Dedifferentiated amniotic fluid mesenchymal stem cell (primary cell): Measurements from ENCODE around the gene SLC39A2.
"Not testable (repeated sequence)": the region's sequence is repeated elsewhere in the genome, so short reads cannot be mapped to it uniquely, and the experiment has no call there.

ENCODE experiments used
- DNase-seq: peaks from one replicate; pipeline ENCODE4 v3.0.0-alpha.2; 2016; ENCODE audit errors: extremely low spot score

SLC39A2 gene

DNA sequence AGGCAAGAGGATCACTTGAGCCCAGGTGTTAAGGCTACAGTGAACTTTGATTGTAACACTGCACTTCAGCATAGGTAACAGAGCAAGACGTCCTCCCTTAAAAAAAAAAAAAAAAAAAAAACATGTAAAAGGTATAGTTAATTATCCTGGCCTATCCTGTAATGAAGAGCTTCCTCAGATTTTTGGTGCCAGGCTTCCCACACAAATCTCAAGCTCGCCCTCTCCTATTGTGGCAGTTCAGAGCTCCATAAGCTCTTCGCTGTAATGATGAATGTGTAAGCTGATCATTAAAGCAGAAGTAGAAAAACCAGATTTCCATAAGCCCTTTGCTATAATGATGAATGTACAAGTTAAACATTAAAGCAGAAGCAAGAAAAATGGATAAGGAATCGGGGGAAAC is 2.0 kb upstream of the SLC39A2 start:
- DNase-seq = no peak

GRCh38 chr14:20997564-20997963 is 1.5 kb upstream of the SLC39A2 start:
- no peak for DNase-seq

DNA sequence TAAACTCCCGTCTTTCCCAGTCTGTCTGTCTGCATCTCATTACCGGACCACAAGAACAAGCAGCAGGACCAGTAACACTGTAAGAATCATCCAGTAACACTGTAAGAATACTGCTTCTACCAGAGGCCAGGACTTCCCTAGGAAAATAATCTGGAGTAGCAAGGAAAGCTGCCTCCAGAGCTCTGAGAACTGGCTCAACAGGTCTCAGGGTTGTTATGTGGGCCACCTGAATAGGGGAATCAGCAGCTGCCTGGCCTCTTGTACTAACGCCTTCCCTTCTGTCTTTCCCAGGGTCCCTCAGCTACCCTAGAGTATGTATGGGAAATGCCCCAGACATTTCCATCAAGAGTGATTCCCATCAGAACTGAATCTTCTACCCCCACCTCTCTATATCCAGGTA is 954 bp upstream of the SLC39A2 start:
- DNase-seq = no peak

GRCh38 chr14:20999591-20999990 is 498 bp downstream of the SLC39A2 start:
- DNase-seq = no peak

- DNase-seq = no peak
Observed at GRCh38 chr14:21001218-21001617, 2.1 kb downstream of the SLC39A2 start.

DNA sequence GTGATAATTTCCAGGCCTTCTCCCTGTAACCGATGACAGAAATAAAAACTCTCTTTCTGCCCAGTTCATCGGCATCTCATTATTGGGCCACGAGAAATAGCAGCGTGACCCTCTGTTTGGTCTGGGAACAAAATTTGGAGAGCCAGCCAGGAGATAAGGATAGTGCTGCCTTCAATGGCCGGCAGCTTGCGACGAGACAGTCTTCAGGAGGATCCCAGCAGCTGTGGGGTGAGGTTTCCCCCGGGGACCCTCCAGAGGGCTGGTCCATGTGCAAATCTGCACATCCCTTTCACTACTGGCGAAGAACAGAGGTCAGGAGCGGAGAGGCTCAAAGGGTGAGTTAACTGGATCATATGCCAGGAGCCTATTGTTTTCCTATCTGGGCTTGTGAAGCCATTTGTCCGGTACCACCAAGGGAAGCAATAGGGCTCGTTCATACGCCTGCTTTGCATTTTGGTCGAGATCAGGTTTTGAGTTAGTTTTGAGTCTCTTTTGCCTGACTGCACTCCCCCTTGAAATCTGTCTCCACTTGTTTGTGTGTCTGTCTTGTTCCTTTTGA is 4.8 kb downstream of the SLC39A2 start:
- no peak for DNase-seq

DNA sequence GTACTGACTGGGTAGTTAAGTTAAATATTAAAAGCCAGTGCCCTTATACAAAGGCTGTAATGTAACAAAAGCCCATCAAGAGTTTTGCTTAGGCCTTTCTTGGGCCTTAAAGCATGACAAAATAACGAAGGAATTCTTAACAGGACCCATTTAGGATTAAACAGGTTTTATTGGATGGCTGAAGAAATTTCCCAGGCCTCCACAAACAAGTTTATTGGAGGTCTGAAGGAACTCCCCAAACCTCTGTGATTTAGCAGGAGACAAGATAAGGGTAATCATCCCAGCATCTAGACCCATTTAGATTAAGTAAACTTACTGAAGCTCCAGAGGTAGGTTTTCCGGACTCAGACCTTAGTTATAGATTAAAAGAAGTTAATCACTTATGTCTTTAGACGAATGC is 10.6 kb downstream of the SLC39A2 start:
- not testable (repeated sequence) for DNase-seq

DNA sequence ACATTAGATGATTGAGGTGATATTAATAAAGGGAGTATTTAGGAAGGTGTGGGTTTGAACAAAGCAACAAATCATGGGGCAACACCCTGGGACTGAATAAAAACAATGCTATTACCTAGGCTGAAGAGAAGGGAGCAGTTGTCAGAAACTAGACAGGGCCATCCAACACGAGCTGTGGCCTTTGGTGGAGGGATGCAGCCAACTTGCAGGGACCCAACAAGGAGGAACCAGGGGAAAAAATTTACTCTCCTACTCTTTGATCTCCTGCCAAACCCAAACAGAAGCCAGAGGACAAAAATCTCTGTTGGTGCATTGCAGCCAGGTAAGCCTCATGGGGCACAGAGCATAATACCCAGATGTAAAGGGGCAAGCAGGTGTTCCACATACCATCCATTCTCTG is 12.0 kb downstream of the SLC39A2 start:
- DNase-seq = no peak

- peak; percentile 82 for DNase-seq
Observed at GRCh38 chr14:21014761-21015190, 15.7 kb downstream of the SLC39A2 start.

DNA sequence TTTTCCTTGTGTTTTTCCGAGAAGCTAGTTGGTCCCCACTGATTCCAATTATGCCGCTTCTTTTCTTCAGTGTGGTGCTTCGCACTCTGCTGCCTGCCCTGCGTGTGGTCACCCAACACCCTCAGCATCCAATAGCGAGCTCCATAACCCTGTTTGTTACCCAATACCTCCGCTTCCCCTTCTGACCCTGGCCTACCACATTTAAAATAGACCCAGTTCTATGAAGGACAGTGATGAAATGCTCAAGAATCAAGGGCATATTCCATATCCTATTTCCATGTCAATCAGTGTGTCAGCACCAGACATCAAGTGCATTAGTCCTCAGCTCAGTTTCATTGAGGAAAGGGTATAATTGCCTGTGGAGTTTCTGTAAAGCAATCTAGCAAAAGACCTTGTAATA is 16.2 kb downstream of the SLC39A2 start:
- no peak for DNase-seq

DNA sequence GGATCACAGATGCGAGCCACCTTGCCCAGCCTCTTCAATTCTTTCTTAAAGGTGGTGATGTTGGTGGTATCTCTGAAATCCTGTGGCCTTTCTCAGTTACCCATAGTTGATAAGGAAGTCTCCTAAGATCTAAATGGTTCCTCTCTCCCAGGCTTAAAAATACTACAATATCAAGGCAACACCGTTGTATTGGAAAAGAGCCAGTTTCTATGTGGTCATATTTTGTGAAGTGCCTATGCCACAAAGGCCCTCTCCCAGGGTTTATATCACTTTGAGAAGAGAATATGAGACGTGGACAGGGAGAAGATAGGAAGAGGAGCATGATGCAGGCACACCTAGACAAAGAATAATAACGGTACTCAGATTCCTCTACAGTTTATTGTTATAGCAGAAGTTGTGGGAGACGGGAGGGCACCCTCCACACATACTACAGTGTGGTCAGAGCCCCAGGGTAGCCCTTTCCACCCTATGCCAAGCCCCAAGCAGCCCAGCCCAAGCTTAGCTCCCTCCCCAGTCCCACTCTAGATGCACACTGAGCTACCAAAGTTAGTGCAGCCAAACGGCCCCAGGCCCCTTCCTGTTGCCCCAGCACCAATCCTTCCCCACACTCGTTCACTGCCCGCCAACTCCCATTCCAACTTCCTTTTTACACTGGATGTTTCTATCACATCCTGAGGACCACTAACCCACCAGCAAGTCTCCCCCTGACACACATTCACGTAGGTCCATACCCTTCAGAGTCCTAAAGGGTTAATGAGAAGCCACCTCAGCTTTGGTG is 17.5 kb downstream of the SLC39A2 start:
- no peak for DNase-seq

DNA sequence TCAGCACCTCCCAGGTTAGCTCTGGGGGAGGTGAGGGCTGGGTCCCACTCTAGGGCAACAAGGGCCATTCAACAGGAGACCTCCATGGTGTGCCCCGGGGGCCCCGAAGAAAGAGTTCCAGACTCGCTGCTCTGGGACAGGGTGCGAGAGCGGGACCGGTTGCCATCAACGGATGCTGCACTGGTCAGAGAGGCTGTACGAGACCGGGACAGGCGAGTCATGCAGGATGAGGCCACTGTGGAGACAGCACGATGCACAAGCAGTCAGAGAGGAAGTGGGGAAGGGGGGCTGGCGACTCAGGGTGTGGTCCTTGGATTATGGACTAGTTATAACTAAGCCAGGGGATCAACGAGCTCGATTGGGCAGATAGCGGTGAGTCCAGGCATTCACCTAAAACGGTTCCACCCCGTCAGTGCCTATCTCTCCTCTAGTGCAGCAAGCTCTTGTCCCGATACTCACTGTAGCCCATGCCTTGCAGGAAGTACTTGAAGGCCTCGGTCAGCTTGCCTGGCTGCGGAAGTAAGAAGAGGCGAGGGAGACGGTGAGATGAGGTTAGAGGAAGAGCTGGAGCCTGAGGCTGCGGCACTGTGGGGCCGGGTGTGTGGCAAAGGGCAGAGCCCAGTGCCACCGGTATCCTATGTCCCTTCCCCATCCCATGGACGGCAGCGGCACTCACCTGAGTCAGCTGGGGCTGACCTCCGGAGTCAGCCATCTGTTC is 18.6 kb downstream of the SLC39A2 start:
- no peak for DNase-seq

DNA sequence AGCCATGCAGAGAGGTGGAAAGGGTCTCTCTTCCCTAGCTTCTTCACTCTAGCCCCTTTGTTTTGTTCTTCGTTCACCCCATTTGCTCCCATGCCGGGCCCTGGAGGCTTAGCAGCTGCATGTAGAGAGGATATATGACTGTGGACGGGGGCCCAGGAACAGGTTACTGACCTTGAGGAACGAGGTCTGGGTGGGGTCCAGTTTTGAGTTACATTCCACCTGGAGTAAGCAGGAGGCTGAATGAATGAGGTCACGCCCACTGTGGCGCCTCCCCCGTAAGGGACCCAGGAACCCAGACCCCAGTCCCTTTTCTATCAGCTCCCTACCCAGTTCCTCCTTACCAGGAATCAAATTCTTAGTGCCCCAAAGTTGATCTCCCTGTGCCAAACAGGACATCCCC is 19.2 kb downstream of the SLC39A2 start:
- DNase-seq = no peak

- no peak for DNase-seq
Observed at GRCh38 chr14:21018781-21019180, 19.7 kb downstream of the SLC39A2 start.

DNA sequence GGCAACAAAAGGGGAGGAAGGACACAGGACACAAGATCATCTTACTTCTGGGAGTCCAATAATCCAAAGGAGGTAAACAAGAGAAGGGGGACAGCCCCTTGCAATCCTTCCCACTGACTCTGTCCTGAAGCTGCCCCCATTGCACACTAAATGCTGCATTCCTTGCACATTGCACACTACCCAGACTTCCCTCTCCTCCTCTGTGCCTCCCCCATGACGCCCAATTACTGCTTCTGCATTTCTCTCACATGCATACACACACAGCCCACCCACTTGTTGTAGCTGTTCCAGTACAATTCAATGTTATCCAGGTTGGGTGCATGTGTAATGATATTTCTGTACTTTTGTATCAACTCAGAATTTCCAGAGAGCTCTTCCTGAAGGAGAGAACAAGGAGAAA is 20.3 kb downstream of the SLC39A2 start:
- DNase-seq = no peak

DNA sequence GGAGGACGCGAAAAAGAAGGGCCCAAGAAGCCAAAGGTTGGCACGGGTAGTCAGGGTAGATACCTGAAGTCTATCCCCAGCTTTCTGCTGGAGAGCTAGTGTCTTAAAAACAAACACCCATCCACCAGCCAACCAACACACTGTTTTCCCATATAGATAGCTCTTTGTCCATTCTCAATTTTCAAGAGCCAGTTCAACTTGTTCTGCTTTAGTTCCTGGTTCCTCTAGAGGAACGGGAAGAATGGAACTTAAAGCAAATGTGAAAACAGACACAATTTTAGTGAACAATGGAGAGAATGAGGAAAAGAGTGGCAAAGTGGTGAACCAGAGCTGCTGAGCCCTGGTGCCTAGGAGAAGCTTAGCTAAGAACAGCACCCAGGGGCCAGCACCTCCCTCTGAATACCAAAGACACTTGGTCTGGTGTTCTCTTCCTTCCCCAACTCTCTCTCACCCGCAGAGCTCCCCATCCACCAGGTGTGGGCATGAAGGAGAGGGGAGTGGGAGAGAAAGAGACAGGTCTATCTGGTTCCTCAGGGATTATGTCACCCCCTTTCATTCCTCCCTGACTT is 22.0 kb downstream of the SLC39A2 start:
- DNase-seq = no peak

DNA sequence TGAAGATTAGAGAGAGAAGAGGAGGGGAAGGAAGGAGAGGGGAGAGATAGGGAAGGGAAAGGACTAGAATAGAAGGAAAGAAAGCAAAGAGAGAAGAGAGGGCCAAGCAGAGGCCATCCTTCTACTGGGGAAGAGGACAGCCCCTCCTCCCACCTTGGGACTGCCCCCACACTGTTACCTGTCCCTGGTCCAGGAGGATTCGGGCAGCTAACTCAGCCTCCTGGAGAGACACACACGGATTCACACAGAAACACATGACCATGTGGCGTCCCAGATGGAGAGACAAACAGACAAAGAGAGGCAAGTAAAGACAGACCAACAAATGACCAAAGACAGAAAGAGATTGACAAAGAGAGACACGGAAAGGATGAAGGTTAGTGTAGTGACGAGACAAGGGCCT is 23.6 kb downstream of the SLC39A2 start:
- no peak for DNase-seq

DNA sequence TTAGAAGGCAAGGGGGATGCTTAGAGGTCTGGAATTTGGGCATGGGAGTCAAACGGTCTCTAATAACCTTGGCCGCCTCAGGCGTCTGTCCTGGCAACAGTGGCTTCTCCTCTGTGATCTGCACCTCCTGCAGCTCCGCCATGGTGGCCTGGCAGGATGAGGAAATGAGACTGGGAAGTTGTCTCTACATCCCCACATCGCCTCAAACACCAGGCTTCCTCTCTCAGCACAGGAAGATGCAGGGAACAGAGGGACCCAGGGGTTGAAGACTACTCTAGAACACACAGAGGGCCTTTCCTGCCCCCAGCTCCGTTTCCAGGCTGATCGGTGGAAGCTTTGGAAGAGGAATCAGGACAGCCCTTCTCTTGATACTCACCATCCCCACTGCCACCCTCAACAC is 24.1 kb downstream of the SLC39A2 start:
- no peak for DNase-seq

DNA sequence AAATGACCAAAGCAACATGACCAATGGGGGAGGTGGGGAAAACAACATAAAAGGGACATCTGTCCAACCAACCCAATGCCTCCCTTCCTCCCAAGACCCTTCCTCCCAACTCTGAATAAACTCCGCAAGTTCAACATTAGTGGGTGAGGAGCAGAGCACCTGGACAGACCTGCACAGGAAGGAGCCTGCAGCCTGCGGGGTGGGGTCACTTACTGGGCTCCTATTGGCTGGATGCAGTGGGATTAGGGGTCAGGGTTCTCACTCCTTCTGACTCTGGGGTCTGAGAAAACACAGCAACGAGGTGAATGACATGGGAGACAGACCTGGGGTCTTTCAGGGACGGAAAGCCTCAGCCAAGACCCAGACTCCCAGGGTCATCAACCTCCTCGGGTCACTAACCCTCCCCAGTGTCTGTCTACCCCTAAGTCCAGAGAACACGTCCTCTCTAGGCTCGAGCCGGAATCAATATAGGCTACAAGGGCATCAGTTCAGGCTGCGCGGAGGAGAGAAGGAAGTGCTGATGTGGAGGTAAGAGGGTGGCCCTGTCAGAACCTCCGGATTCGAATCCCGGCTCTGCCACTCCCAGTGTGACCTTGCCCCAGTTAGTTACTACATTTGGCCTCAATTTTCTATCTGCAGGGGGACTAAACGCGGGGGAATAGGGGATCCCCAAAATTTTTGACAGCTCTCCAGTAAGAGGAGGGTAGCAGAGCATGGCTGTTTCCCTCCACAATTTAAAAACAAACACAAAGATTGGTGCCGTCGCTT is 24.9 kb downstream of the SLC39A2 start:
- DNase-seq = no peak

GRCh38 chr14:21024585-21025370 is 25.7 kb downstream of the SLC39A2 start, which contains the start of gene NDRG2:
Gene NDRG2, minus strand, starts transcription at chr14:21025061. Its CDS starts 1,746 bp downstream, at chr14:21023315.
- DNase-seq = no peak
